Endodermal cell (in vitro differentiated cells): ENCODE measurements around the gene TBC1D10B. TPM values are rescaled to one million over a fixed set of nuclear protein-coding genes. Genes with fewer than 3 reads are reported as not detected.

Source experiments
- DNase-seq: peaks from one replicate; pipeline ENCODE4 v3.0.0-alpha.2; 2017
- H3K27ac ChIP-seq: 2 replicates; pipeline ENCODE4 v1.5.1; 2013; ENCODE audit warnings: mild to moderate bottlenecking, low read depth, low read length, moderate library complexity
- H3K27me3 ChIP-seq: 2 replicates; pipeline ENCODE4 v1.6.1; 2013; ENCODE audit warnings: mild to moderate bottlenecking, low read length, moderate library complexity; ENCODE audit not compliant: insufficient read depth, control insufficient read depth, poor library complexity, severe bottlenecking
- H3K36me3 ChIP-seq: 2 replicates; pipeline ENCODE4 v1.7.0; 2013; ENCODE audit warnings: mild to moderate bottlenecking, low read length, moderate library complexity; ENCODE audit not compliant: control insufficient read depth, insufficient read depth
- H3K4me1 ChIP-seq: one replicate; pipeline ENCODE4 v1.7.0; 2013; ENCODE audit warnings: low read length; ENCODE audit not compliant: control insufficient read depth, insufficient read depth
- H3K4me3 ChIP-seq: 2 replicates; pipeline ENCODE4 v1.5.1; 2013; ENCODE audit warnings: mild to moderate bottlenecking, low read length, moderate library complexity
- H3K9ac ChIP-seq: 2 replicates; pipeline ENCODE4 v1.6.1; 2013; ENCODE audit warnings: mild to moderate bottlenecking, low read length, moderate library complexity; ENCODE audit not compliant: poor library complexity, severe bottlenecking; ENCODE audit errors: extremely low read depth
- H3K9me3 ChIP-seq: 2 replicates; pipeline ENCODE4 v1.6.1; 2013; ENCODE audit warnings: mild to moderate bottlenecking, low read length, moderate library complexity; ENCODE audit not compliant: control insufficient read depth
- H3K27ac Mint-ChIP-seq: 2 replicates; pipeline ENCODE4 v1.8.0; 2020; ENCODE audit warnings: mixed read lengths
- H3K27me3 Mint-ChIP-seq: 2 replicates; pipeline ENCODE4 v1.8.0; 2021; ENCODE audit warnings: mild to moderate bottlenecking, mixed read lengths; ENCODE audit not compliant: insufficient read depth
- H3K36me3 Mint-ChIP-seq: 2 replicates; pipeline ENCODE4 v1.8.0; 2020; ENCODE audit warnings: low read depth, mixed read lengths
- H3K4me1 Mint-ChIP-seq: 2 replicates; pipeline ENCODE4 v1.8.0; 2020; ENCODE audit warnings: mixed read lengths
- H3K4me3 Mint-ChIP-seq: 2 replicates; pipeline ENCODE4 v1.8.0; 2020; ENCODE audit warnings: mild to moderate bottlenecking, moderate library complexity, mixed read lengths
- H3K9me3 Mint-ChIP-seq: 2 replicates; pipeline ENCODE4 v1.8.0; 2020; ENCODE audit warnings: mild to moderate bottlenecking, mixed read lengths
- WGBS, 2 experiments: methylation state at CpG; one replicate each; pipeline versions ENCODE4 v1.1.5 to v1.1.7; 2013; ENCODE audit warnings: missing lambda C conversion rate in 2 of 2, mixed read lengths in 1 of 2; ENCODE audit not compliant: insufficient coverage in 1 of 2, insufficient read length in 1 of 2; 5-methylcytosine and 5-hydroxymethylcytosine counted together
- total RNA-seq, 2 donors: library from RNA; stranded (reverse); fragmentation: NEBNext Ultra II Directional in 1 of 2; extraction: Animal tissue kit (Norgen Biotek cat#: 25700) in 1 of 2; gene quantifications; 2 replicates in 1 of 2; 3 replicates in 1 of 2; pipeline ENCODE4 v1.2.1, GENCODE V29; 2021
- TF ChIP-seq, protein P1 (sequence below): fragments of 200-600 bp; sonication (generic); conservative IDR thresholded peaks from 2 replicates; pipeline ENCODE4 v1.5.0; 2021; ENCODE audit warnings: antibody characterized with exemption, mild to moderate bottlenecking

The TBC1D10B gene
- total RNA-seq, 2 donors from 2014 or later = 30.7 to 36.3 TPM

- Histone ChIP-seq H3K27ac (peak within 1 kb of the TSS; percentile 99), H3K4me1 (peaks cover 9% of the 10 kb centered on the region), H3K9me3 (no peaks in the 10 kb centered on the region), H3K27me3 (no peaks in the 10 kb centered on the region), H3K36me3 (peaks cover 54% of the 10 kb centered on the region), H3K4me3 (peak within 1 kb of the TSS; percentile 93), H3K9ac (peak within 1 kb of the TSS; percentile 96)
- peaks cover 14% of the 10 kb centered on the region for H3K4me1 Mint-ChIP-seq
- H3K36me3 Mint-ChIP-seq = peaks cover 40% of the 10 kb centered on the region
- TF ChIP-seq, protein P1, sequence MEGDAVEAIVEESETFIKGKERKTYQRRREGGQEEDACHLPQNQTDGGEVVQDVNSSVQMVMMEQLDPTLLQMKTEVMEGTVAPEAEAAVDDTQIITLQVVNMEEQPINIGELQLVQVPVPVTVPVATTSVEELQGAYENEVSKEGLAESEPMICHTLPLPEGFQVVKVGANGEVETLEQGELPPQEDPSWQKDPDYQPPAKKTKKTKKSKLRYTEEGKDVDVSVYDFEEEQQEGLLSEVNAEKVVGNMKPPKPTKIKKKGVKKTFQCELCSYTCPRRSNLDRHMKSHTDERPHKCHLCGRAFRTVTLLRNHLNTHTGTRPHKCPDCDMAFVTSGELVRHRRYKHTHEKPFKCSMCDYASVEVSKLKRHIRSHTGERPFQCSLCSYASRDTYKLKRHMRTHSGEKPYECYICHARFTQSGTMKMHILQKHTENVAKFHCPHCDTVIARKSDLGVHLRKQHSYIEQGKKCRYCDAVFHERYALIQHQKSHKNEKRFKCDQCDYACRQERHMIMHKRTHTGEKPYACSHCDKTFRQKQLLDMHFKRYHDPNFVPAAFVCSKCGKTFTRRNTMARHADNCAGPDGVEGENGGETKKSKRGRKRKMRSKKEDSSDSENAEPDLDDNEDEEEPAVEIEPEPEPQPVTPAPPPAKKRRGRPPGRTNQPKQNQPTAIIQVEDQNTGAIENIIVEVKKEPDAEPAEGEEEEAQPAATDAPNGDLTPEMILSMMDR = peak; percentile 40
- H3K27ac Mint-ChIP-seq = peak within 1 kb of the TSS; percentile 99
- no peaks in the 10 kb centered on the region for H3K9me3 Mint-ChIP-seq
- 0% methylated on average over 21 to 45 of the region's 45 CpGs for WGBS, 2 experiments
- peak; percentile 97 for DNase-seq
- H3K27me3 Mint-ChIP-seq = no peaks in the 10 kb centered on the region
- peak within 1 kb of the TSS; percentile 96 for H3K4me3 Mint-ChIP-seq
Observed at GRCh38 chr16:30355144-30355953, 14.9 kb downstream of the TBC1D10B start, which contains the start of gene CD2BP2. CD2BP2 (minus strand) TSS chr16:30355308; CDS start chr16:30354681, 627 bp downstream.

DNA sequence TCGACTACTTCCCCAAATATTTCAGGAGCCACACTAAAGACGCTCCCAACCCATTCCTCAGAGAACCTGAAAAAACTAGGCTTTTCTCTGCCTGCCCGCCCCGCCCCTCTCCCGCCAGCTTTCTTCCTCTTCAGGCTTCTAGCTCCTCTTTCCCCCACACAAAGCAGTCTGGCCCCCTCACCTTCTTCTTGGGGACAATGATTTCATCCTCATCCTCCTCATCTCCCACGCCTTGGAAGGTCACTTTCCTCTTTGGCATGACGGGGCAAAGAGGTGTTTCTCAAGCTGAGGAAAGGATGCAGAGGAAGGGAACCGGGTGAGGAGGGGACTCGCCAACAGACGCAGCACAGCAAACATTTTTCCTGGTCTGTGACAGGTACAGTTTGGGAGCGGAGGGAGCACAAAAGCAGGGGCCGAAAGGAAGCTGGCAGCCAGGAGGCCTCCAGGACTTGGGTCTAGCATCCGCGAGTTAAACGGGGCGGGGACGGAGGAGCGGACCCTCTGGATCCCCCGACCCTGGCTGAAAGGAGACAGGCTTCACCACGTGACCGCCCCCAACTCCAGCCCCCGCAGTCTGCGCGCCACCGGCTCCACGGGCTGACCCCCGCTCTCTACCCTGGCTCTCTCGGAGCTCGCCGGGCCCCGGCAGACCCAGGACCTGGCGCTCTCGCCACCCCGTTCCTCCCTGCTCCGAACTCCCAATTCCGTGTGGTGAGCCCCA is 15.7 kb downstream of the TBC1D10B start:
- TF ChIP-seq, protein P1 = no peak
- peaks cover 60% of the 10 kb centered on the region for H3K36me3 ChIP-seq
- WGBS, 2 experiments = 3 to 11% methylated on average over 14 to 36 of the region's 36 CpGs
- no peaks in the 10 kb centered on the region for H3K9me3 ChIP-seq
- no peak for DNase-seq
- H3K4me3 ChIP-seq = peak overlapping the region; percentile 93
- peaks cover 9% of the 10 kb centered on the region for H3K4me1 ChIP-seq
- H3K27ac ChIP-seq = peak overlapping the region; percentile 85
- Mint-ChIP-seq H3K27ac (peak overlapping the region; percentile 99), H3K9me3 (no peaks in the 10 kb centered on the region), H3K4me3 (peak overlapping the region; percentile 96), H3K27me3 (no peaks in the 10 kb centered on the region), H3K4me1 (peaks cover 14% of the 10 kb centered on the region), H3K36me3 (peaks cover 43% of the 10 kb centered on the region)
- no peaks in the 10 kb centered on the region for H3K27me3 ChIP-seq
- H3K9ac ChIP-seq = peak overlapping the region; percentile 96

DNA sequence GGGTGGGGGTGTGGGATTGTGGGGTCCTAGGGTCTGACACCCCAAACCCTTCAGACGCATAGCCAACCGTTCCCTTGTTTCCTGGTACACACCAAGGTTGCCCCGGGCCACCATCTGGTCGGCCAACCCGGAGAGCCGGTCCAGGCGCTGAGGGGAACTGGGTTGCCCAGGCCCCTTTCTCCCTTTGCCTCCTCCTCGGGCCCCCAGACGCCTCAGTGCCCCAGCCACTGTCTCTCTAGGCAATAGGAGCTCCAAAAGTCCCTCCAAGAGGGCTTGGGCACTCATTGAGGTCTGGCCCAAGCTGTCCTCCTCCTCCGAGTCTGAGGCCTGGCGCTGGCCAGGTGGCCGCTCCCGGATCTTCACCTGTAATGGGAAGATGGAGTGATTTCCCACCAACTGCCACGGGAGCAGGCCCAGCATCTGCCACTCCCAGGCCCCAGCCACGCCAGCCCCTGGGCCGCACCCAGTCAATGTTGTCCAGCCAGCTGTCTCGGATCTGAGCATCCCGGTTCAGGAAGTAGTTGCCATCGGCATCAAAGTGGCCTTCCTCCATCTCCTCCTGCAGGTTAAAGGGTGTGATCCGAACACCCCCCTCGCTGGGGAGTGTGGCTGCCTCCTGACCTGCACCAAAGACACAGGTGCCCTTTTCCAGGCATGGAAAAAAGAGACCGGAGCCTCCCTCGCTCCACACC is 16.7 kb downstream of the TBC1D10B start:
- Histone ChIP-seq H3K9ac (peak overlapping the region; percentile 96), H3K9me3 (no peaks in the 10 kb centered on the region), H3K27me3 (no peaks in the 10 kb centered on the region), H3K4me3 (peak overlapping the region; percentile 93), H3K4me1 (peaks cover 9% of the 10 kb centered on the region), H3K36me3 (peaks cover 56% of the 10 kb centered on the region), H3K27ac (no peak overlapping the region)
- Mint-ChIP-seq H3K9me3 (no peaks in the 10 kb centered on the region), H3K4me1 (peaks cover 14% of the 10 kb centered on the region), H3K4me3 (peak overlapping the region; percentile 96), H3K27ac (peak overlapping the region; percentile 99), H3K36me3 (peaks cover 43% of the 10 kb centered on the region), H3K27me3 (no peaks in the 10 kb centered on the region)
- no peak for DNase-seq
- TF ChIP-seq, protein P1 = no peak
- WGBS, 2 experiments = 94 to 98% methylated on average over 13 to 23 of the region's 23 CpGs
